Liver (tissue), 9 donors: Measurements from ENCODE around the gene AMMECR1. TPM values are rescaled to one million over a fixed set of nuclear protein-coding genes. Genes with fewer than 3 reads are reported as not detected.

Source experiments
- DNase-seq: peaks from one replicate; pipeline ENCODE4 v3.0.0-alpha.2; 2017; ENCODE audit warnings: low spot score
- H3K27ac ChIP-seq, 2 donors: one replicate each; pipeline ENCODE4 v1.7.0; 2013; ENCODE audit warnings: inconsistent platforms in 2 of 2, low read length in 2 of 2, control low read depth in 1 of 2, low read depth in 1 of 2, mild to moderate bottlenecking in 1 of 2
- H3K27me3 ChIP-seq, 4 donors: one replicate each; pipeline versions ENCODE4 v1.6.1 to v1.7.0; 2013; ENCODE audit warnings: low read length in 3 of 4, inconsistent platforms in 1 of 4, mild to moderate bottlenecking in 1 of 4, moderate library complexity in 1 of 4; ENCODE audit not compliant: control insufficient read depth in 4 of 4, insufficient read depth in 4 of 4
- H3K36me3 ChIP-seq, 4 donors: one replicate each; pipeline versions ENCODE4 v1.6.1 to v1.7.0; 2013; ENCODE audit warnings: low read length in 3 of 4, mild to moderate bottlenecking in 3 of 4, low read depth in 1 of 4, moderate library complexity in 1 of 4; ENCODE audit not compliant: control insufficient read depth in 4 of 4, insufficient read depth in 3 of 4
- H3K4me1 ChIP-seq, 4 donors: one replicate each; pipeline versions ENCODE4 v1.6.1 to v1.7.0; 2013; ENCODE audit warnings: low read length in 3 of 4, mild to moderate bottlenecking in 3 of 4, moderate library complexity in 1 of 4; ENCODE audit not compliant: control insufficient read depth in 4 of 4, insufficient read depth in 4 of 4
- H3K4me3 ChIP-seq, 3 donors: one replicate each; pipeline versions ENCODE4 v1.6.1 to v1.7.0; 2013; ENCODE audit warnings: low read length in 3 of 3, control low read depth in 1 of 3, low read depth in 1 of 3, mild to moderate bottlenecking in 1 of 3
- H3K9ac ChIP-seq, 2 donors: one replicate each; pipeline ENCODE4 v1.7.0; 2013; ENCODE audit warnings: low read length in 2 of 2, mild to moderate bottlenecking in 2 of 2, moderate library complexity in 2 of 2, control low read depth in 1 of 2, low read depth in 1 of 2
- H3K9me3 ChIP-seq, 4 donors: one replicate each; pipeline versions ENCODE4 v1.6.1 to v1.7.0; 2013; ENCODE audit warnings: low read length in 3 of 4; ENCODE audit not compliant: control insufficient read depth in 4 of 4
- ATF3 ChIP-seq: IDR thresholded peaks from 2 replicates; pipeline ENCODE4 v1.6.1; 2016; ENCODE audit warnings: antibody characterized with exemption
- CTCF ChIP-seq: fragments of 150-350 bp; IDR thresholded peaks from 2 replicates; pipeline ENCODE4 v1.5.1; 2017; ENCODE audit warnings: improper control_type of control experiment, low read depth, low read length; ENCODE audit not compliant: missing input control
- EGR1 ChIP-seq, 2 donors: IDR thresholded peaks; 2 replicates each; pipeline ENCODE4 v1.6.1; 2016 to 2018; ENCODE audit warnings: antibody characterized with exemption in 2 of 2, low read depth in 2 of 2
- FOXA1 ChIP-seq: IDR thresholded peaks from 2 replicates; pipeline ENCODE4 v1.6.1; 2016; ENCODE audit warnings: antibody characterized with exemption
- GABPA ChIP-seq, 2 donors: IDR thresholded peaks in 1 of 2; conservative IDR thresholded peaks in 1 of 2; 2 replicates each; pipeline ENCODE4 v1.6.1; 2016; ENCODE audit warnings: antibody characterized with exemption in 2 of 2, mild to moderate bottlenecking in 1 of 2, moderate library complexity in 1 of 2
- HNF4A ChIP-seq, 2 donors: conservative IDR thresholded peaks; 2 replicates each; pipeline ENCODE4 v1.6.1; 2016; ENCODE audit warnings: antibody characterized with exemption in 2 of 2, mild to moderate bottlenecking in 2 of 2
- HNF4G ChIP-seq: IDR thresholded peaks from 2 replicates; pipeline ENCODE4 v1.6.1; 2016; ENCODE audit warnings: antibody characterized with exemption
- JUND ChIP-seq, 2 donors: IDR thresholded peaks; 2 replicates each; pipeline ENCODE4 v1.6.1; 2016; ENCODE audit warnings: antibody characterized with exemption in 2 of 2
- MAX ChIP-seq: IDR thresholded peaks from 2 replicates; pipeline ENCODE4 v1.6.1; 2016; ENCODE audit warnings: antibody characterized with exemption
- NR2F2 ChIP-seq: IDR thresholded peaks from 2 replicates; pipeline ENCODE4 v1.6.1; 2016; ENCODE audit warnings: antibody characterized with exemption
- RAD21 ChIP-seq, 2 donors: IDR thresholded peaks; 2 replicates each; pipeline ENCODE4 v1.6.1; 2016; ENCODE audit warnings: antibody characterized with exemption in 2 of 2, mild to moderate bottlenecking in 2 of 2
- REST ChIP-seq: IDR thresholded peaks from 2 replicates; pipeline ENCODE4 v1.6.1; 2016; ENCODE audit warnings: antibody characterized with exemption, mild to moderate bottlenecking
- RXRA ChIP-seq, 2 donors: IDR thresholded peaks; 2 replicates each; pipeline ENCODE4 v1.6.1; 2017 to 2018; ENCODE audit warnings: antibody characterized with exemption in 2 of 2, mild to moderate bottlenecking in 1 of 2
- SP1 ChIP-seq: IDR thresholded peaks from 2 replicates; pipeline ENCODE4 v1.6.1; 2018; ENCODE audit warnings: antibody characterized with exemption, mild to moderate bottlenecking
- TAF1 ChIP-seq: conservative IDR thresholded peaks from 2 replicates; pipeline ENCODE4 v1.6.1; 2016; ENCODE audit warnings: antibody characterized with exemption, mild to moderate bottlenecking
- YY1 ChIP-seq: IDR thresholded peaks from 2 replicates; pipeline ENCODE4 v1.6.1; 2016; ENCODE audit warnings: antibody characterized with exemption, mild to moderate bottlenecking
- ZBTB33 ChIP-seq: IDR thresholded peaks from 2 replicates; pipeline ENCODE4 v1.6.1; 2016; ENCODE audit warnings: antibody characterized with exemption
- WGBS: extraction: QIAGEN DNeasy Blood & Tissue Kit; methylation state at CpG from one replicate; pipeline ENCODE4 v1.1.7; 2013; 5-methylcytosine and 5-hydroxymethylcytosine counted together
- polyA plus RNA-seq, 2 donors: library from polyadenylated mRNA; stranded (reverse) in 1 of 2; unstranded in 1 of 2; fragments of 200-250 nt in 1 of 2; fragments of >200 nt in 1 of 2; fragmentation: Nextera tagmentation in 1 of 2; extraction: Ambion mirVana in 1 of 2; gene quantifications; one replicate each; pipeline versions ENCODE4 v1.2.1 to v1.2.3, GENCODE V29; 2013 to 2015
- total RNA-seq, 2 donors: library from RNA; depleted of rRNA; stranded (reverse); fragments of >200 nt; gene quantifications; one replicate each; pipeline ENCODE4 v1.2.3, GENCODE V29; 2014
- donor health status: healthy.
- donor health status: healthy.
- donor health status: healthy.
- donor health status: healthy.
- donor health status: healthy.

The AMMECR1 gene
- total and polyA plus RNA-seq, 4 donors = 1.7 to 30.9 (median 3.6) TPM

- no peak overlapping the region for H3K27ac ChIP-seq
- no peaks in the 10 kb centered on the region for H3K36me3 ChIP-seq
- peaks cover 0 to 2% (median 0%) of the 10 kb centered on the region in 4 donors for H3K4me1 ChIP-seq
- WGBS = 94% methylated on average over 3 of the region's 3 CpGs
- no peak for DNase-seq
- no peak overlapping the region for H3K9ac ChIP-seq
- H3K27me3 ChIP-seq = no peaks in the 10 kb centered on the region
- no peaks in the 10 kb centered on the region for H3K9me3 ChIP-seq
- TF ChIP-seq JUND (IDR thresholded peaks at IDR 0.05) (no peak), EGR1 (IDR thresholded peaks at IDR 0.05; ENCODE audit: low read depth in 2 of 2) (no peak), ZBTB33 (no peak), YY1 (no peak), FOXA1 (no peak), NR2F2 (no peak), RXRA (IDR thresholded peaks at IDR 0.05) (no peak), SP1 (no peak), ATF3 (no peak), MAX (no peak), REST (no peak), TAF1 (no peak), CTCF (no peak), RAD21 (IDR thresholded peaks at IDR 0.05) (no peak)
- H3K4me3 ChIP-seq = no peak overlapping the region
These were observed 142.2 kb downstream of the AMMECR1 start for GRCh38 chrX:110175696-110176095.

- WGBS = 83% methylated on average over 4 of the region's 4 CpGs
- peaks cover 0 to 2% (median 0%) of the 10 kb centered on the region in 4 donors for H3K4me1 ChIP-seq
- no peaks in the 10 kb centered on the region for H3K27me3 ChIP-seq
- no peaks in the 10 kb centered on the region for H3K36me3 ChIP-seq
- no peak for DNase-seq
- no peaks in the 10 kb centered on the region for H3K9me3 ChIP-seq
- H3K4me3 ChIP-seq = no peak overlapping the region
- no peak overlapping the region for H3K9ac ChIP-seq
- no peak overlapping the region for H3K27ac ChIP-seq
- no peak for TF ChIP-seq NR2F2
- no peak for TF ChIP-seq HNF4A (conservative IDR thresholded peaks at IDR 0.05)
- TF ChIP-seq TAF1 = no peak
- TF ChIP-seq HNF4G = no peak
- no peak for TF ChIP-seq FOXA1
- no peak for TF ChIP-seq EGR1 (IDR thresholded peaks at IDR 0.05; ENCODE audit: low read depth in 2 of 2)
- no peak for TF ChIP-seq ZBTB33
- no peak for TF ChIP-seq GABPA (IDR thresholded peaks at IDR 0.05 in 1 of 2, conservative IDR thresholded peaks at IDR 0.05 in 1 of 2)
- no peak for TF ChIP-seq JUND (IDR thresholded peaks at IDR 0.05)
- no peak for TF ChIP-seq MAX
- TF ChIP-seq SP1 = no peak
- no peak for TF ChIP-seq CTCF
- no peak for TF ChIP-seq RAD21 (IDR thresholded peaks at IDR 0.05)
- TF ChIP-seq ATF3 = no peak
These were observed 142.7 kb downstream of the AMMECR1 start for GRCh38 chrX:110175146-110175545.
